GM10847 (cell line): Measurements from ENCODE around the gene TMEM170B.

Source experiments
- POLR2A ChIP-seq: IDR thresholded peaks from 2 replicates; pipeline ENCODE4 v1.6.1; 2011; ENCODE audit not compliant: insufficient read length; ENCODE audit errors: extremely low read depth

Gene TMEM170B

GRCh38 chr6:11553824-11554223, 16.3 kb downstream of the TMEM170B start:
- TF ChIP-seq POLR2A = no peak

GRCh38 chr6:11556309-11556708, 18.8 kb downstream of the TMEM170B start:
- TF ChIP-seq POLR2A = no peak

GRCh38 chr6:11563793-11564192, 26.2 kb downstream of the TMEM170B start:
- no peak for TF ChIP-seq POLR2A

GRCh38 chr6:11566609-11567008, 29.1 kb downstream of the TMEM170B start:
- TF ChIP-seq POLR2A = no peak

- TF ChIP-seq POLR2A = no peak
These were observed 33.5 kb downstream of the TMEM170B start for GRCh38 chr6:11571073-11571472.

- no peak for TF ChIP-seq POLR2A
These were observed 38.0 kb downstream of the TMEM170B start for GRCh38 chr6:11575408-11576033.

GRCh38 chr6:11580686-11581405, 43.3 kb downstream of the TMEM170B start:
- no peak for TF ChIP-seq POLR2A

- no peak for TF ChIP-seq POLR2A
These were observed 46.7 kb downstream of the TMEM170B start for GRCh38 chr6:11584244-11584643.

GRCh38 chr6:11585426-11586016, 48.0 kb downstream of the TMEM170B start:
- no peak for TF ChIP-seq POLR2A

- TF ChIP-seq POLR2A = no peak
These were observed 48.6 kb downstream of the TMEM170B start for GRCh38 chr6:11586117-11586516.

GRCh38 chr6:11586536-11586935, 49.0 kb downstream of the TMEM170B start:
- no peak for TF ChIP-seq POLR2A

- TF ChIP-seq POLR2A = no peak
These were observed 51.7 kb downstream of the TMEM170B start for GRCh38 chr6:11589261-11589660.

GRCh38 chr6:11592294-11592906, 54.9 kb downstream of the TMEM170B start:
- TF ChIP-seq POLR2A = no peak

- TF ChIP-seq POLR2A = no peak
These were observed 55.5 kb downstream of the TMEM170B start for GRCh38 chr6:11593096-11593495.

- TF ChIP-seq POLR2A = no peak
These were observed 58.4 kb downstream of the TMEM170B start for GRCh38 chr6:11595903-11596302.
